Testis (tissue), 3 donors: ENCODE data around the gene TBKBP1. TPM values are rescaled to one million over a fixed set of nuclear protein-coding genes. Genes with fewer than 3 reads are reported as not detected.
A peak's percentile ranks its signal among the peaks of the same experiment; 100 is the strongest.

Experiments used
- DNase-seq: peaks from one replicate; pipeline ENCODE4 v3.0.0-alpha.2; 2019
- H3K27ac ChIP-seq, 2 donors: fragments of 200-600 bp; sonication (generic); one replicate each; pipeline ENCODE4 v1.5.1; 2019
- H3K27me3 ChIP-seq: fragments of 200-600 bp; sonication (generic); one replicate; pipeline ENCODE4 v1.5.1; 2019
- H3K36me3 ChIP-seq: fragments of 200-600 bp; sonication (generic); one replicate; pipeline ENCODE4 v1.5.1; 2017; ENCODE audit warnings: low read depth; ENCODE audit errors: missing control alignments
- H3K4me1 ChIP-seq: fragments of 200-600 bp; sonication (generic); one replicate; pipeline ENCODE4 v1.5.1; 2019
- H3K4me3 ChIP-seq, 2 donors: fragments of 200-600 bp; sonication (generic); one replicate each; pipeline ENCODE4 v1.5.1; 2017 to 2019
- H3K9me3 ChIP-seq: fragments of 200-600 bp; sonication (generic); one replicate; pipeline ENCODE4 v1.5.1; 2017
- CTCF ChIP-seq, 3 experiments: fragments of 450-650 bp in 2 of 3; fragments of 200-600 bp in 1 of 3; sonication (generic) in 1 of 3; IDR thresholded peaks; one replicate each; pipeline ENCODE4 v1.5.1; 2016 to 2019; ENCODE audit warnings: antibody characterized with exemption in 3 of 3, mild to moderate bottlenecking in 2 of 3, moderate library complexity in 1 of 3
- POLR2A ChIP-seq: fragments of 450-650 bp; IDR thresholded peaks from one replicate; pipeline ENCODE4 v1.6.1; 2017; ENCODE audit warnings: antibody characterized with exemption, mild to moderate bottlenecking, moderate library complexity
- whole genome bisulfite sequencing, 2 donors: methylation state at CpG; one replicate each; pipeline ENCODE4 v1.1.5; 2018; 5-methylcytosine and 5-hydroxymethylcytosine counted together
- intact Hi-C: fragments of 100-400 bp; cut with DNase I; formaldehyde crosslinking; loops from one replicate; pipeline ENCODE4 v1.15.1; 2023; ENCODE audit warnings: low total_unique reads
- polyA plus RNA-seq: library from polyadenylated mRNA; stranded (reverse); fragments of 350-450 nt; fragmentation: Illumina TruSeq; extraction: RNeasy Lipid Tissue Mini Kit (QIAGEN cat#74804); gene quantifications from one replicate; pipeline ENCODE4 v1.2.3, GENCODE V29; 2014; ENCODE audit warnings: low read depth, low replicate concordance; ENCODE audit not compliant: insufficient read depth
- total RNA-seq, 2 donors: library from RNA; depleted of rRNA; stranded (reverse); fragments of >200 nt; gene quantifications; one replicate each; pipeline ENCODE4 v1.2.3, GENCODE V29; 2016

TBKBP1 gene
- total and polyA plus RNA-seq, 3 donors from 2014 or later = 21.9 to 23.3 (median 23.3) TPM

DNA sequence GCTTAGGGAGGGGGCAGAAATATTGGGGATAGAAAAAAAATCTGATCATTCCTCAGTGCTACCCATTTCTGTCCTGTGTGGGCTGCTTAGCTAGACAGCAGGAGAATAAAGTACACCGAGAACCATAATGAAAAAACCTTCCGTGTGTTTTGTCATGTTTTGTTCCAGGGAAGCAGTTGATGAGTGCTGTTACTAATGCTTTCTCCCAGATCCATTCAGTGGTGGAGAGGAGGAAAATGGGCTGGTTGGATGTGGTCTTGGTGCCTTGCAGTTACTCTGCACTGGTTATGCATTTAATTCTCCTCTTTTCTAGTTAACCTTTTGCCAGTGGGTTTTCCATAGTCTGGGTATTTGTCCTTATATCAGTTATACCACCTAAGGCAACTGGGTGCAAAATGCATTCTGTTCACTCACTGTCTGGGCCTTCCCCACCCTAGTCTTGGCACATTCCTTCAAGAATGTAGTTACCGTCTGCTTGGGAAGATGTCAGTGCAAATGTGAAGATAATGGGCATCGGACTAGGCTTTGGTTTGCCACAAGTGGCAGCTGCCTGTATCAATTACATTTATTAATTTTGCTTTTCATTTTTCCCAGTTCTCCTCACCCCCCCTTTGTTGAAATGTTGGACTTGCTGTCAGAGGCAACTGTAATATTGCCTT, 9.3 kb upstream of the TBKBP1 start:
- intact Hi-C loops = no loop called here
- Histone ChIP-seq H3K9me3 (no peaks in the 10 kb centered on the region), H3K4me1 (peaks cover 8% of the 10 kb centered on the region), H3K27me3 (no peaks in the 10 kb centered on the region), H3K27ac (no peak overlapping the region), H3K4me3 (no peak overlapping the region), H3K36me3 (no peaks in the 10 kb centered on the region)
- DNase-seq = no peak
- no peak for TF ChIP-seq CTCF (IDR thresholded peaks at IDR 0.05)
- TF ChIP-seq POLR2A = no peak
- 68 to 76% methylated on average over 4 of the region's 4 CpGs for WGBS, 2 donors

DNA sequence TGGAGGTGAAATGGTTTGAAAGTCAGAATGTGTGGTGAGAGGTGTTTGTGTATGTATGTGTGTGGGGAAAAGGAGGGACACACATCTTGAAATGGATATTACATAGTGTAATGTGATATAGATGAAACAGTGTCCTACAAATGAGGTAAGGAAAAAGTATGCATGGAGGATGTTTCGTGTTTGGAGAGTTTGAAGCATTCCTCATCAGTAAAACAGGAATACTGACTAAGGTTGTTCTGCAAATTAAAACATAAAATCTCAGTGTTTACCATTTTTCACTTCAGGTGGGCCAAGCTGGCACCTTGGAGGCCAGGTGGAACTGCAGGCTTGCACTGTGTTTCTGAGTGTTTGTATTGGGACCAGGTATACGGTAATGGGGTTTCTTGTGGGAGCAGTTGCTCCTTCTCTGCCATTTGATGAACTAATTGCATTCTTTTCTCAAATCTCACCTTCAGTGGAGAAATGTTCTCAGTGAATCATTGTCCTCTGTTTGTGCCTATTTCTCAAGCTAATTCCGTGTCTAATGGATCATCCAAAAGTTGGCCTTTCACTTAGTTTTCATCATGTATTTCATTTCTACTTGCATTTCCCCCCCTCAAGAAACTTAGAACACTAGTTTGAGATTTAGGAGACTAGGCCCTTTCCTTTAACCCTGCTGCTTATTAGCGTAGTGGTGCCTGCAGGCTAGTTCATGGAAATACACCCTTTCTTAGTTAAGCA, 8.2 kb upstream of the TBKBP1 start:
- Histone ChIP-seq H3K4me1 (peaks cover 8% of the 10 kb centered on the region), H3K36me3 (no peaks in the 10 kb centered on the region), H3K27me3 (no peaks in the 10 kb centered on the region), H3K4me3 (no peak overlapping the region), H3K27ac (no peak overlapping the region), H3K9me3 (no peaks in the 10 kb centered on the region)
- intact Hi-C loops = no loop called here
- 87 to 93% methylated on average over 4 of the region's 4 CpGs for WGBS, 2 donors
- TF ChIP-seq POLR2A = no peak
- no peak for TF ChIP-seq CTCF (IDR thresholded peaks at IDR 0.05)
- DNase-seq = no peak

DNA sequence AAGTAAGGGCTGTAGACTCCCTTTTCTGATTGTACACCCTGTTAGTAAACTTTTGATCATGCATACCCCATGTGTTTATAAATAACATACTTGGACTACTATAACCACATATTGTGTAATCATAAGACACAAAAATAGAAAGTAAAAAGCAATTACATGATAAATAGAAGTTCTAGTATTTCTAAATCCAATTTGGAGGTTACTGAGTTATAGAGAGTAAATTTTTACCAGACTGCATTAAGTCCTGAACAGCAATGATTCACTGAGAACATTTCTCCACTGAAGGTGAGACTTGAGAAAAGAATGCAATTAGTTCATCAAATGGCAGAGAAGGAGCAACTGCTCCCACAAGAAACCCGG, 7.7 kb upstream of the TBKBP1 start:
- TF ChIP-seq POLR2A (no peak), CTCF (IDR thresholded peaks at IDR 0.05) (no peak)
- intact Hi-C loops = no loop called here
- WGBS, 2 donors = 83 to 100% methylated on average over 1 of the region's 1 CpG
- Histone ChIP-seq H3K36me3 (no peaks in the 10 kb centered on the region), H3K27me3 (no peaks in the 10 kb centered on the region), H3K4me3 (no peak overlapping the region), H3K9me3 (no peaks in the 10 kb centered on the region), H3K4me1 (peaks cover 8% of the 10 kb centered on the region), H3K27ac (peak overlapping the region in 1 of 2 donors; percentile 15)
- DNase-seq = no peak

DNA sequence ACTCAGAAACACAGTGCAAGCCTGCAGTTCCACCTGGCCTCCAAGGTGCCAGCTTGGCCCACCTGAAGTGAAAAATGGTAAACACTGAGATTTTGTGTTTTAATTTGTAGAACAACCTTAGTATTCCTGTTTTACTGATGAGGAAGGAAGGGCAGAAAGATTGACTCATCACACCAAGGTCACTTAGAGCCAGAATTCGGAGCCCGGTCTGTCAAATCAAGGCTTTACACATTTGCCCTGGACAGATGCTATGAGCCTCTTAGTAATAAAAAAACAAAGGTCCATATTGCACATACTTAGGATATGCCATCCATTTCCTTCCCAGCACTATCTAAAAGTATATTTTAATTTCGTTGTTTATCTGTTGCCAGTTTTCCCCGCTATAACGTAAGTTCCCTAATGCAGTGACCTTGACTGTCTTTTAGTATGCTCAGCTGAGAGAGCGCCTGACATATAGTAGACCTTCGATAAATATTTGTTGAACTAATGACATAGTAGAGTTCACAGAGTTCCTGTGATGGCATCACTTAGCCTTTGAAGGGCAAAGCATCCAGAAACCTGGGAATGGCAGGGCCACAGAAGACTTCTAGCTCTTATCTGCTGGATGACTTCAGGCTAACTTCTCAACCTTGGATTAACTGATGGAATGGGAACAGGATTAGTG, 7.2 kb upstream of the TBKBP1 start:
- H3K9me3 ChIP-seq = no peaks in the 10 kb centered on the region
- no peaks in the 10 kb centered on the region for H3K36me3 ChIP-seq
- H3K27ac ChIP-seq = peak overlapping the region in 1 of 2 donors; percentile 15
- TF ChIP-seq CTCF (IDR thresholded peaks at IDR 0.05) (no peak), POLR2A (no peak)
- H3K4me3 ChIP-seq = no peak overlapping the region
- intact Hi-C loops = no loop called here
- no peaks in the 10 kb centered on the region for H3K27me3 ChIP-seq
- peaks cover 8% of the 10 kb centered on the region for H3K4me1 ChIP-seq
- no peak for DNase-seq
- 58 to 63% methylated on average over 7 of the region's 7 CpGs for WGBS, 2 donors
